Stimulated activated CD4-positive, alpha-beta T cell treated with anti-CD3 and anti-CD28 coated beads, Interleukin-2, amount 100 ng/mL, for 24 hours (primary cell): ENCODE measurements around the gene ACYP2.
"Not testable (repeated sequence)": the region's sequence is repeated elsewhere in the genome, so short reads cannot be mapped to it uniquely, and the experiment has no call there.

ENCODE experiments used
- DNase-seq, 2 donors: peaks; one replicate each; pipeline ENCODE4 v3.0.0-alpha.2; 2020

ACYP2 gene

GRCh38 chr2:54099829-54100585 is 15.4 kb upstream of the ACYP2 start:
- DNase-seq = no peak

DNA sequence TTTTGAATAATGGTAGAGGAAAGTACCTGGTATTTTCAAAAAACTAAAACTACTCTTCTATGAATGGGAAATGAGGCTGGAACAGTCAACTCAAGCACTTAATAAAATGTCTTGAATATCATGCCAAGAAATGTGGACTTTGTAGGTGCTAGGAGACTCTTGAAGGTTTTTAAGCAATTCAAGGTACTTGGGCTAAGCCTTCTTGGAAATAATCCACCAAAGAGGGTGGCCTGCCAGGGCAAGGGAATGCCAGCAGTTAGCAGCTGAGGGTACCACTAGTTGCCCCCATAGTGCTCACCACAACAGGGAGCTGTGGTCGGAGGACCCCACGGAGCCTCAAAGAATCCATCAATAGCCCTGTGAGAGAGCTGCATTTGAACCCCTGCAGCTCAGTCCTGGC is 14.6 kb upstream of the ACYP2 start:
- no peak for DNase-seq

DNA sequence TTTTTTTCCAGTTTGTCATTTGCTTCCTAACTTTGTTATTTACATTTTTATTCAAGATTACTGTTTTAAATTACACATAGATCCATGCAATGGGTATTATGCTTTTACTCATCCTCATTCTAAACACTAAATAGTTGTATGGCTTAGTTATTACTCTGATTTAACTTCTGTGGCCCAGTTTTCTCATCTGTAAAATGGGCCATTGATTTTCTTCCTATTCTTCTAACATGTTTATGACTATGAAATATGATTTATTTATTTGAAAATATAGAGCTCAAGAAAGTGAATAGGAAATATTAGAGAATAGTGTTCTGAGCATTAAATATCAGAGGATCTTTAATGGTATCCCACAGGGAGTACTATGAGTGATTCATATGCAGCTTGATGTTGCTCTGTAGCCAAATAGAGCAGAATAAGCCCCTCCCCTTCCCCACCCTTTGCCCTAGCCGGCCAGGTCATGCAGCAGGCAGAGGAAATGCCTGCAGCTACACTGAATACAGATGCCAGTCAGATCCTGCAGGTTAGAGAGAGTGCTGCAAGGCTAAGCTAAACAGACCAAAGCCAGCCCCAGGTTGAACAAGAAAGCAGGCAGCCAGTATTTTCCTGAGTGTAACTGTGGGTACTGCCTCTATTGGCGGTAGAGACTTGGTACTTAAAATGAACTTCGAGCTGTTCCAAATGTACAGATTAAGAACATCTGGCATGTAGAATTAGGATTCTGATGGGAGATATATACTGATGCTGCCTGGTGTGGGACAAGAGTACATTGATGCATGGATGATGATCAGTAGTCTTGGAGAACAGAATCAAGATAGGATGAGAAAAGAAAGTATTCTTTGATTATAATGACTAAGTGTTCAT is 11.7 kb upstream of the ACYP2 start:
- DNase-seq = peak in 1 of 2 donors; percentile 27

GRCh38 chr2:54106631-54107454 is 8.6 kb upstream of the ACYP2 start:
- DNase-seq = peak; percentile 14 to 38

DNA sequence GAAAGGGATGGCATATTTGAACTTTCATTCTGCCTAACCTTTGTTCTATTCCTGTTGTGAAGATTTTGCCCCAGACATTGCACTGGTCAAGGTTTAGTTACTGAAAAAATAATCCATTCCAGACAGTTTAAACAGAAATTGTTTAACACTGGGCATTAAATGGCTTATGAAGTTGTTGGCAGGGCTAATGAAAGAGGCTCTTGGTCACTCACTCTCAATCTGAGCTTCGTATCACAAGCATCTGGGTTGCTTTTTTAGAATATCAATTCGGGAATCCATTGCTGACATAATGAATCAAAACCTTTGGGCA is 8.0 kb upstream of the ACYP2 start:
- DNase-seq = no peak

- DNase-seq = no peak
Measured at GRCh38 chr2:54107903-54108615, 7.4 kb upstream of the ACYP2 start.

GRCh38 chr2:54109848-54110247 is 5.6 kb upstream of the ACYP2 start:
- DNase-seq = no peak

DNA sequence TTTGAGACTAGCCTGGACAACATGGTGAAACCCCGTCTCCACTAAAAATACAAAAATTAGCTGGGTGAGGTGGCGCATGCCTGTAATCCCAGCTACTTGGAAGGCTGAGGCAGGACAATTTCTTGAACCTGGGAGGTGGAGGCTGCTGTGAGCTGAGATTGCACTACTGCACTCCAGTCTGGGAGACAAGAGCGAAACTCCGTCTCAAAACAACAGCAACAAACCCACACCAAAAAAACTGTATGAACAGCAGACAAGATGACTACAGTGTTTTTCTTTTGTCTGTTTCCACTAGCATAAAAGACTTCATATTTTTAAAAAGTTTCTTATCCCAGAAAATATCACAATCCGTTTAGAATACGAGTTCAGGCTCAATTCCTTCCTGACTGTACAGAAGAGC is 936 bp upstream of the ACYP2 start:
- not testable (repeated sequence) for DNase-seq

DNA sequence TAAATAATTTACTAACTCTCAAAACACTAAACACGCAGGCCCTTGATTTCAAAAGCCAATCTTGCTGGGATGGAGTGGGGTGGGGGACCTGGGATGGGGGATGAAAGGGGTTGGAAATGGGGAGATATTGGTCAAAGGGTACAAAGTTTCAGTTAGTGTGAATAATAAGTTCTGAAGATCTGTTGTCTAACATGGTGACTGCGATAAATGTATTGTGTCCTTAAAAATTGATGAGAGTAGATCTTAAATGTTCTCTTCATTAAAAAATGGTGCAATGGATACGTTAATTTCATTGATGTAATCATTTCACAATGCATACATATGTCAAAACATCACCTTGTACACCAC is 505 bp upstream of the ACYP2 start:
- no peak for DNase-seq

- not testable (repeated sequence) for DNase-seq
Measured at GRCh38 chr2:54116598-54116997, 1.2 kb downstream of the ACYP2 start.

GRCh38 chr2:54120950-54121349 is 5.5 kb downstream of the ACYP2 start:
- DNase-seq = no peak

GRCh38 chr2:54122171-54122935 is 6.9 kb downstream of the ACYP2 start:
- no peak for DNase-seq

- DNase-seq = no peak
Measured at GRCh38 chr2:54122939-54123338, 7.5 kb downstream of the ACYP2 start.

GRCh38 chr2:54127174-54127573 is 11.8 kb downstream of the ACYP2 start:
- DNase-seq = not testable (repeated sequence)

GRCh38 chr2:54133056-54133455 is 17.6 kb downstream of the ACYP2 start:
- DNase-seq = no peak

DNA sequence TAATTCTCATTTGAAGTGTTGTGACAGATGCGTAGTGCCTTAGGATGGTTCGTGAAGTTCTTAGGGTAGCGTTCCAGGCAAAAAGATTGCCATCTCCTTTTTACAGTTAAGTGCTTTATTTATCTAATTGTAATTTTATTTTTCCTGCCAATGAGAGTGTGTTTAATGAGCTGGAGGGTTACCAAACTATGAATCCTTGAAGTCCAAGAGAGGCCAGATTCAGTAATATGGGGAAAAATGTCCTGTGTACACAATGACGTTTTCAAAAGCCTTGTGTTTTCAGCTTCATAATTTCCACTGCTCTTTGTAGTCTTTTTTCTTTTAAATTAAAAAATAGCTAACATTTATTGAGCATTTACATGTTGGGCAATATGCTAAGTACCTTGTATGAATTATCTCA is 23.8 kb downstream of the ACYP2 start:
- DNase-seq = no peak

- DNase-seq = no peak
Measured at GRCh38 chr2:54143780-54144179, 28.4 kb downstream of the ACYP2 start.

DNA sequence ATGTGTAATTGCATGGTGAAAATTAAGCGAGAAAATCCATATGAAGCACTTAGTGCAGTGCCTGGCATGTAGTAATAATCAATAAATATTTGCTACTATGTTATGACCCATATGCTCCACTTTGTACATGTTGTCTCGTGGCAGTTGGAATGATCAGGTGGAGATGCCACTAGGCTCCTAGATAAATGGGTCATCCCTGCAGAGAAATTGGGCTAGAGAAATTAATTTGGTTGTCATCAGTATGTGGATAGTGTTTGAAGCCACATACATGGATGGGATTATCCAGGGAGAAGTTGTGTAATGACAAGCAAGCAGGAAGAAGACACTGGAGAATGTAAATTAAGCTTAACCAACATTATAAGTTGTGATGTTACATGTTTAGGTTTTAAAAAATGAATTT is 33.0 kb downstream of the ACYP2 start:
- DNase-seq = no peak

DNA sequence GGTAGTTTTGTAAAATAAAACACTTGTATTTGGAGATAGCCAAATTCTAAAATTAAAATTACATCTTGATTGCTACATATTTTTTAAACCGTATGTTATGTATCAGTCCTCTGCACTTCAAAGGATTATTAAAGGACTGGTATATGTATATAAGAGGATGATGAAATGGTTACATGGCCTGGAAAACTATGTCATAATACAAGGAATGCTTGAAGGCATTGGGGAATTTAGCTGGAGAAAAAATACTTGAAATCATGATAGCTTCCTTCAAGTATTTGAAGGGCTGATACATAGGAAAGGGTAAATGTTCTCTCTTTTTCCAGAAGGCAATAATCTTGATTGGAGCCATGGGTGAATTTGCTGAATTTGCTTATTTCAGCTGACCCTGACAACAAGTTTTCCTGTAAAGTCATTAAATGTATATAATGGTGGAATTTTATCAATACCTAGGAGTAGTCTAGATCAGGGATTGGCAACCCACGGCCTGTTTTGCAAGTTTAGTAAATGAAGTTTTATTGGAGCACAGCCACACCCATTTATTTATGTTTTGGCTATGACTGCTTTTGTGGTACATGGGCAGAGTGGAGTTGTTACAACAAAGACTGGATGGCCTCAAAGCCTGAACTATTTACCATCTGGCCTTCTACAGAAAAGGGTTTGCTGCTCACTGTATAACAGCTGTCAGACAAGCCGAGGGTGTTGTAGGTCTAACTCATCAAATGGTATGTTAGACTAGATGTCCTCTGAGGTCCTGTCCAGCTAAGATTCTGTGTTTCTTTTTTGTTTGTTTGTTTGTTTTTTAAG is 34.4 kb downstream of the ACYP2 start:
- no peak for DNase-seq

- no peak for DNase-seq
Measured at GRCh38 chr2:54158311-54158710, 42.9 kb downstream of the ACYP2 start.
